ENCODE results near the gene ZNF20.
A peak's percentile ranks its signal among the peaks of the same experiment; 100 is the strongest.

The ZNF20 gene

GRCh38 chr19:12139885-12140544, at the start of gene ZNF20:
TSS of gene ZNF20 (minus strand) at chr19:12140350. CDS start at chr19:12140182, 168 bp downstream.
- DNase-seq (ENCODE audit: low read depth, low spot score), result peak; percentile 72

- no peak for DNase-seq (ENCODE audit: low read depth, low spot score)
These were observed 47.5 kb upstream of the ZNF20 start for GRCh38 chr19:12187625-12188024.

- no peak for DNase-seq (ENCODE audit: low read depth, low spot score)
These were observed 40.2 kb upstream of the ZNF20 start for GRCh38 chr19:12180377-12180776.

- DNase-seq (ENCODE audit: low read depth, low spot score), result no peak
These were observed 26.5 kb upstream of the ZNF20 start for GRCh38 chr19:12166626-12167025.

- no peak for DNase-seq (ENCODE audit: low read depth, low spot score)
These were observed 23.7 kb upstream of the ZNF20 start for GRCh38 chr19:12163826-12164225.

- peak; percentile 94 for DNase-seq (ENCODE audit: low read depth, low spot score)
These were observed 23.0 kb upstream of the ZNF20 start, which contains the start of gene ZNF136 for GRCh38 chr19:12162882-12163806. TSS of gene ZNF136 (plus strand) at chr19:12163096. CDS start at chr19:12163204, 108 bp downstream.

GRCh38 chr19:12162513-12162881, 22.3 kb upstream of the ZNF20 start:
- DNase-seq (ENCODE audit: low read depth, low spot score), result no peak

- no peak for DNase-seq (ENCODE audit: low read depth, low spot score)
These were observed 19.7 kb upstream of the ZNF20 start for GRCh38 chr19:12159773-12160414.

GRCh38 chr19:12156223-12157058, 16.3 kb upstream of the ZNF20 start, which contains the start of gene ZNF625:
TSS of gene ZNF625 (minus strand) at chr19:12156734. CDS start at chr19:12156558, 176 bp downstream.
- peak; percentile 88 for DNase-seq (ENCODE audit: low read depth, low spot score)

- no peak for DNase-seq (ENCODE audit: low read depth, low spot score)
These were observed 15.2 kb upstream of the ZNF20 start for GRCh38 chr19:12155324-12155860.

GRCh38 chr19:12145348-12145747, 5.2 kb upstream of the ZNF20 start:
- DNase-seq (ENCODE audit: low read depth, low spot score), result no peak

- no peak for DNase-seq (ENCODE audit: low read depth, low spot score)
These were observed 1.2 kb upstream of the ZNF20 start for GRCh38 chr19:12141405-12141736.

- no peak for DNase-seq (ENCODE audit: low read depth, low spot score)
These were observed 625 bp upstream of the ZNF20 start for GRCh38 chr19:12140545-12141404.

- DNase-seq (ENCODE audit: low read depth, low spot score), result no peak
These were observed 881 bp downstream of the ZNF20 start for GRCh38 chr19:12139269-12139668.

GRCh38 chr19:12137221-12137940, 2.8 kb downstream of the ZNF20 start:
- no peak for DNase-seq (ENCODE audit: low read depth, low spot score)

- DNase-seq (ENCODE audit: low read depth, low spot score), result no peak
These were observed 7.1 kb downstream of the ZNF20 start for GRCh38 chr19:12133069-12133468.

- no peak for DNase-seq (ENCODE audit: low read depth, low spot score)
These were observed 13.4 kb downstream of the ZNF20 start for GRCh38 chr19:12126707-12127106.

GRCh38 chr19:12117201-12117970, 22.8 kb downstream of the ZNF20 start:
- no peak for DNase-seq (ENCODE audit: low read depth, low spot score)

- no peak for DNase-seq (ENCODE audit: low read depth, low spot score)
These were observed 27.0 kb downstream of the ZNF20 start for GRCh38 chr19:12113121-12113520.
